ENCODE measurements around the gene OLFM1.
"Not testable (repeated sequence)": the region's sequence is repeated elsewhere in the genome, so short reads cannot be mapped to it uniquely, and the experiment has no call there.

OLFM1 gene

DNA sequence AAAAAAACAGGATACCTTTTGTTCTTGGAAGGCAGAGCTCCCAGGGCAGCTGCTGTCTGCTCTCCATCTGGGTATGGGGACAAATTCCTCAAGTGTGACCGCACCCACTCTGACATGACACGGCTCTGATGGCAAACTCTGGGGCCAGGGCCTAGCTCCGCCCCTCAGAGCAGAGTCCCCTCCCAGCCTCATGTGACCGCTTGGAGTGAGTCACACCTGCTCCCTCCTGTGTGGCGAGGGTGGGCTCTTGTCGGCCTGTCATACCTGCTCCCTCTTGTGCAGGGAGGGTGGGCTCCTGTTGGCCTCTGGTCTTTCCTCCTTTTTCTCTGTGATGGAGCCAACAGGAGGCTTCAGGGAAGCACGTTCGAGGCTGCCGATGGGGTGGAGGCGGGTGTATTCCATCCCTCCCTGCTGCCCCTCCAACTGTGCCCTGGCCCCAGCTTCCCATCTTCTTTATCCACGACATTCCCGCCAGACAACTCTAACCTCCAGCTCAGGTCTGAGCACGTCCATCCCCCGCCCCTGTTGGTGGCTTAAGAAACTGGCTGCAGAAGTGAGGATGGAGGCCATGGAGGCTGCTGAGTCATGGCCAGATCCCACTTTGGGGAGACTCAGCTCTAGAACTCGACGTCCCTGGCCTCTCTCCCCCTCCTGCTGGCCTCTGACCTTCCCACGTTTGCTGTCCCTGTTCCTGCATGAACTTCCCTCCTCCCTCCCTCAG is 65.3 kb downstream of the OLFM1 start:
- no peak for DNase-seq (ENCODE audit: low read depth in 2 of 2)

DNA sequence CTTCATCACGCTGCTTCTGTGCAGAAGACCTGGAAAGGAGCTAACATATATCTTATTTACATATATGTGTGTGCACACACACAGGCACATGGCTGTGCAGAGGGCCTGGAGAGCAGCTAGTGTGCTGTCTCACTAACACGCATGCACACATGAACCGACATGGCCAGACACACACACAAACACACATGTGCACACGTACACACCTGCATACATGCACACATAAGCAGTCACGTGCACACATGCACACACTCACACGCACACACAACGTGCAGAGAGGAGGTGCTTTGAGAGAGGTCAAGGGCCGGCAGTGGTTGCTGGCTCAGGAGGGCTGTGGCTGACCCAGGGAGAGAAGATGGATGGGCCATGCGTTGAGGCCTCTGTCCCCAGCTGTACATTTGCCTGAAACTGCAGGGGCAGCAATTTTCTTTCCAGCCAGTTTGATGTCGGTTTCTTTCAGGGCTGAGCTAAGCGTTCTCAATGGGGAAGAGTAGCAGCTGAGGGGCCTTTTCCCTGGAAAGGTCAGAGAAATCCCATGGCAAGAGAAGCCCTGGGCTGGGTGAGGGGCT is 66.7 kb downstream of the OLFM1 start:
- no peak for DNase-seq (ENCODE audit: low read depth in 2 of 2)

DNA sequence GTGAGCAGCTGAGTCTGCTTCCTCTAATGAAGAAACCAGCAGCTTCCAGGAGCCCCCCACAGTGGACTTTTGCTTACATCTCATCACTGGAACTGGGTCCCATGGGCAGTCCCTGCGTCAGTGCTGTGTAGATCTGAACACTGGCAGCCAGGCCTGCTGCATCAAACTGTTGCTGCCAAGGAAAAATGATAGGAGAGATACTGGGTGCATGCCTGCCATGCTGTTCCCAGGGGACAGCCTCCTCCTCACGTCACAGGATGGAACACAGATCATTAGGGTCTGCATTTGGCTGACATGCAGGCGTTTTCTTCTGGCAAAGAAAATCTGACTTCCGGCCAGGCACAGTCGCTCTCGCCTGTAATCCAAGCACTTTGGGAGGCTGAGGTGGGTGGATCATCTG is 67.9 kb downstream of the OLFM1 start:
- no peak for DNase-seq (ENCODE audit: low read depth in 2 of 2)

DNA sequence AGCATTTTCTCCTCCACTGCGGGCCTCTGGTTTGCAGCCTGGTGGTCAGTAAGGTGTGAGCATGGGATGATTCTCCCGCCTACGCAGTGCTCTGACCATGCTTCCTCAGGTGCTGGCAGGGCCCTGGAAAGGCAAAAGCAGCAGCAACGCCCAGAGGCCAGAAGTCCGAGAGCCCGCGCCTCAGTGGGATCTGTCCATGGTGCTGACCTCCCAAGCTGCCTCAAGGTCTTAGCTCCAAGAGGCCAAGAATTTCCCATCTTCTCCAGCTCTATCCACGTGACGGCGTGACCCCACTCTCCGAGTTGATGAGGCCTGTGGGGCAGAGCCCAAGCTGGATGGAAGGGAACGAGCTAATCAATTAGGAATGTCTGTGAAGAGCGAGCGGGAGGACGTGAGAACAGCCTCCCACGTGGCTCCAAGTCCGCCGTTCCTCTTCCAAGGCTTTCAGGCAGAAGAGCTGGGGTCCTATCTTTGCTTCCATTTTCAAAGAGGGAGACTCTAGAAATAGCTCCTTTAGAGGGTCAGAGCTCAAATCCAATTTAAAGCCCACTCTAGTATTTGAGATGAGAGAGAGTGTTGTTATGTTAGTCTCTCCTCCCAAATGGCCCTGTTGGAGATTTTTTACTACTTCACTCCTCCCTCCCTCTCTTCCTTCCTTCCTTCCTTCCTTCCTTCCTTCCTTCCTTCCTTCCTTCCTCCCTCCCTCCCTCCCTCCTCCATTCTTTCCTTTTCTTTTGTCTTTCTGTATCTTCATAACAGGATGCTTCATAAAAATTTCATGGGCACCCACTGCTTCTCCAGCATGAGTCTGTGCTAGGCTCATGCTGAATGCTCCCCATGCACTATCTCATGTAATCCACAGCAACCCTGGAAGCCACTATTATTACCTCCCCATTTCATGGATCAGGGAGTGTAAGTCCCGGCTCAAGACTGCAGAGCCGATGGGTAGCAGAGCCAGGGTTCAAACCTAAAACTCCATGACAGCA is 69.3 kb downstream of the OLFM1 start:
- no peak for DNase-seq (ENCODE audit: low read depth in 2 of 2)

DNA sequence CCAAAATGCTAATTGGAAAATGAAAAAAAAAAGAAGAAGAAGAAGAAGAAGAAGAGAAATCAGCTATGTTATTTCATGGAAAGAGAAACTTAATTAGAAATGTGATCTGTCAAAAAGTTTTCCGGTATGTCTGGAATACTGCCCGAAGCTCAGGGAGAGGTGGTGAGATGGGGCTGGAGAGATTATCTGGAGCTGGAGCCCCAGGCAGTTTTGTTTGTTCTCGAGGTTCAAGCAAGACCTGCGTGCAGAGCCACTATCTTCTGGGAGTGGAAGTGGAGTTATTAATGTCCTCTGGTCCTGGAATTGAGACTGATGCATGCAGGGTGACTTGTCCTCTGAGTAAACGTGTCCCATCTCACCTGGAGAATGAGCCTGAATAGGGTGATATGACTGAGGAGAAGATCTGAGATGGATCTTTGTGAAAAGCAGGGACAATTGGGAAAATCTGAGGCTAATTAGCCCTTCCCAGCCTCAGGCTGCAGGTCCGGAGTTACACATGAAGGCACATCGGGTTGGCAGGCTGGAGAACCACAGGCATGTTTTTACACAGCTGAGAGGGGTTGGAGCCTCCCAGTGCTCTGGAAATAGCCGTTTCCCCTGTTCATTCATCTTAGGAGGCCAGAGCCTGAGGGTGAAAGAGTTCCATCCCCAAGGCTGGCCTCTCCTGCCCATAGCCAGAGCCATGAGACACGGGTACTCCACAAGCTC is 70.5 kb downstream of the OLFM1 start:
- DNase-seq (ENCODE audit: low read depth in 2 of 2) = no peak

DNA sequence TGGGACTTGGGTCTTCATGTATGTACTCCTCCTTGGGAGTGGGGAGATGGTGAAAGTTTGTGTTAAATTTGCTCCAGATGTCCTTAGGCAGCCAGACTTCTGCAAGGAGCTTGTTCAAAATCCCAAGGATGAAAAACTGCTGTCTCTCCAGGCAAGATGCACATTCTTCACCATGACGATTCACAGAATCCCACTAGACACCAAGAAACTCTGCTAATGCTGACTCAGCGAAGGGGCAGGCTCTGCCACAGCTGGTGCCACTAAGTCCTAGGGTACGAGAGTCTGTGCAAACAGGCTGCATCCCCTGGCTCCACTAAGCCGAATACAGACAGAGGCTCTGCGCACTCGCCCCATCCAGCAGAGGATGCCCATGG is 71.1 kb downstream of the OLFM1 start:
- no peak for DNase-seq (ENCODE audit: low read depth in 2 of 2)

DNA sequence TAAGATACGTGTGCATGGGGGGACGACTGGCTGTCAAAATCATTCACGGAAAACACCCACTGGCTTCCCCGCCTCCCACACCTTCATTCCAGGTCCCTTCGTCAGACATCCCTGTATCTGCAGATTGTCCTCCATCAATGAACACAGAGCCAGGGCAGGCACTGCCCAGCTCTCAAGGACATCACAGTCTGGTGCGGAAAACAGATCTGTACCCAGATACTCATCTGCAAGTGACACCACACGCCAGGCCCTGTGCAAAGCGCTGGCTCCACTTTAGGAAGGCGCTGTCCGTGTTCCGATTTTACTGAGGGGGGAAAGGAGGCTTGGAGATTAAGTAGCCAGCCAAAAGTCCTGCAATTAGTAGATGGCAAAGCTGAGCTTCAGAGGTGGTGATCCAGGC is 72.3 kb downstream of the OLFM1 start:
- no peak for DNase-seq (ENCODE audit: low read depth in 2 of 2)

DNA sequence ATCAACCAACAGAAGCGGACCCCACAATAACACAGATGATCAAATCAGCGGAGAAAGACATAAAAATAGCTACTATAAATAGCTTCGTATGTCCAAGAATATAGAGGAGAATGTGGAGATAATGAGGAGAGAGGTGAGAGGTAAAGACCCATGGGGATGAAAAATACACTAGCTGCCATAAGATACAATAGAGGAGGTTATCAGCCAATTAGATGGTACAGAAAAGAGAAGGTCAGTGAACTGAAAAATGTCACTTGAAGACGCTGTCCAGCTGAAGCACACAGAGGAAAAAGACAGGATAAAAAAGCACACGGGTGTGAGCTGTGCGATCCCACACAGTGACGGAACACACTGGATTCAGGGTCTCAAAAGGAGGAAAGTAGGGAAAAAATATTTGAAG is 73.4 kb downstream of the OLFM1 start:
- DNase-seq (ENCODE audit: low read depth in 2 of 2) = no peak

DNA sequence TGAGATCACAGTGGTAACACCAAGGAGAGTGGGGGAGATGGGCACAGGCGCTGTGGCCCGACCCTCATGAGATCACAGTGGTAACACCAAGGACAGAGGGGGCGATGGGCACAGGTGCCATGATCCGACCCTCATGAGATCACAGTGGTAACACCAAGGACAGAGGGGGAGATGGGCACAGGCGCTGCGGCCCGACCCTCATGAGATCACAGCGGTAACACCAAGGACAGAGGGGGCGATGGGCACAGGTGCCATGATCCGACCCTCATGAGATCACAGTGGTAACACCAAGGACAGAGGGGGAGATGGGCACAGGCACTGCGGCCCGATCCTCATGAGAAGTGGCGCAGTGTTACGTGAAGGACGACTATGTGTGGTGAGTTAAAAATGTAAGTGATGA is 75.1 kb downstream of the OLFM1 start:
- DNase-seq (ENCODE audit: low read depth in 2 of 2) = not testable (repeated sequence)

DNA sequence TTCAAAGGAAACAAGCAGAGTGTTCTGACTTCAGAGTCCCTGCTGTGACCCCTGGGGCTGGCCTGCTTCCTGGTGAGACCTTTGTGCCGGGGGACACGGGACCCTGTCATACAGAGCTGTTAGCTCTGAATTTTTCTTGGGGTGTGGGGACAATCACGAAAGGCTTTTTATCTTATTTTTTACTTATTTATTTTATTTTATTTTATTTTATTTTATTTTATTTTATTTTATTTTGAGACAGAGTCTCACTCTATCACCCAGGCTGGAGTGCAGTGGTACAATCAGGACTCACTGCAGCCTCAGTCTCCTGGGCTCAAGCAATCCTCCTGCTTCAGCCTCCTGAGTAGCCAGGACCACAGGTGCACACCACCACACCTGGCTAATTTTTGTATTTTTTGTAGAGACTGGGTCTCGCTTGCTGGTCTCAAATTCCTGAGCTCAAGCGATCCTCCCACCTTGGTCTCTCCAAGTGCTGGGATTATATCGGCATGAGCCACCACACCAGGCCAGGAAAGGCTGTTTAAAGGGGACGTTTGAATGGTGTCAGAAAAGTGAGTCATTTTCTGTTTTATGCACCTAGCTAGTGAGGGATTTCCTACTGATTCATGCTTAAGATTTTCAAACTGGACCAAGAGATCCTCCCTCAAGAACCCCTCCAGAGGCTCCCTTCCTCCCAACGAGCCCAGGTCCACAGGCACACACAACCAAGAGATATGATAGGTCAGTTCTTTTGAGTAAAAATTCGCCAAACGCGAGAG is 75.7 kb downstream of the OLFM1 start:
- DNase-seq (ENCODE audit: low read depth in 2 of 2) = no peak

DNA sequence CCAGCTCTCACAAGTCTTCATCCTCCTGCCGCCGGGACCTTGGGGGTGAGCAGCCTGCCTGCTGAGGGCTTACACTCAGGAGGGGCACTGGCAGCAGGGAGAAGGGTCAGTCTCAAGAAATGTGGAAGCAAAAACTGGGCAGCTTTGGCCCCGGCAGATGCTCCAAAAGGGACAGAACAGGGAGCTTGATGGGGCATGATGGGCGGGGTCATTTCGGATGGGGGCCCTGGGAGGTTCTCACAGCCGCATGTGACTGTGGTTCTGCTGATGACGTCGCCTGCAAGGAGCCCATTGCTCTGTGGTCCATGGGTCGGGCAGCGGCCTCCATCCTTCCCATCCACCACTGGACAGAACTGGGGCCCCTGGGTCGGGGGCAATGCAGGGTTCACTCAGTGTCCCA is 76.6 kb downstream of the OLFM1 start:
- no peak for DNase-seq (ENCODE audit: low read depth in 2 of 2)

DNA sequence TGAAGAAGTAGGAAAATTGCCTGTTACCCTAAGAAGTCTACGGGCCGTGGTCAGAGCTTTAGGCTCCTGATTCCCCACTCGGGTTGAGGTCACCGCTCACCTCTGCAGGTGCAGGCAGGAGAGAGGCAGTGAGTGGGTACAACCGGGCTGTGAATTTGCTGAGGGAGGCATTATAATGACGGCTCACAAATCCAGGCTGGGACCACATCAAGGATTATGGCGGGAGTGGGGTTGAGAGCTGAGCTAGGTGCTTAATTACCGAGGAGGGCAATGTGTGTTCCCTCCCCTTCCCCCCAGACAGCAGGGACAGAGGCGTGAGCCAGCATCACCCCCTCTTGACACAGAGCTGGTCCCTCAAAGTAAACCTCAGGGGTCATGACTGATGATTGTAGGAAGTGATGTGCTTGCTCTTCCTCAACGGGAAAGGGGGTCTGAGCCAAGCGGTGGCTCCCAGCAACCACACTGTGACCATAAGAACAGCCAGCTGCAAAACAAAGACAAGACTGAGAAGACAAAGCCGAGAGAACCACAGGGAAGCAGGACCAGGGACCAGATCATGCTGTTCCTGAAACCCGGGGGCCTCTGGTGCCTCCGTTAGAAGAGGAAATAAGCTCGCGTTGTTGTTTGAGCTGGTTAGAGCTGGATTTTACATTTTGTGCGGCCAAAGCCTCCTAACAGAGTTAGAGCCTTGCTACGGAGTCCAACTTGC is 77.7 kb downstream of the OLFM1 start:
- no peak for DNase-seq (ENCODE audit: low read depth in 2 of 2)

DNA sequence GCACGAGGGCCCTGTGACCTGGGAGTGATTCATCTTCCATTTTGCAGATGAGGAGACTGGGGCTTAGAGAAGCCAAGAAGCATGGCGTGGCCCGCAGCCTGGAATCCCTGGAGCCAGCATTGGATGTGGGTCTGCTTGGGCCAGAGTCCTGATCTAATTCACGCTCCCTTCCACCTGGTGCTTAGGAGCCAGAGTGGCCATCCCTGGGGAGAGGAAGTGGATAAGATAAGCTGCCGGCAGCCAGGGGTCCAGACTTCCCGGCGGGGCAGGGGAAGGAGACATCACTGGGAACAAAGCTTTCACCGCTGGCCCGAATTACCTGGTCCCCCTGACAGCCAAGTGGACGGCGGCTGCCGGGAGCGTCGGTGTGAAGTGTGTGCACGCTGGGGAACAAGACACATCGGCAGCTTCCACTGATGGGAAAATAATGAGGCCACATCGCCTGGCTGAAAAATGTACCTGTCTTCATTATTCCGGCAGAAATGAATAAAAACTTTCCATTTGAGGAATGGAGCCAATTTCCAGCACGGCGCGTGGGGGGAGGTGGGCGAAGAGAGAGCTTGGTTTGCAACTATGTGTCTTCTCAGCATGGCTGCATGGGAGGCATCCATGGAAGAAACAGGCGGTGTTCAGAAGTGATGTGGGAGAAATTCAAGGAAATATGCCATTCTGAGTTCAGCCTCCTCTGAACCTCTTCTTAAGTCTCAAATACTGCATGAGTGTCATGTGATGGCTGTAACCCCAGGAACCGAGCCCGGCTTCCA is 78.5 kb downstream of the OLFM1 start:
- no peak for DNase-seq (ENCODE audit: low read depth in 2 of 2)

DNA sequence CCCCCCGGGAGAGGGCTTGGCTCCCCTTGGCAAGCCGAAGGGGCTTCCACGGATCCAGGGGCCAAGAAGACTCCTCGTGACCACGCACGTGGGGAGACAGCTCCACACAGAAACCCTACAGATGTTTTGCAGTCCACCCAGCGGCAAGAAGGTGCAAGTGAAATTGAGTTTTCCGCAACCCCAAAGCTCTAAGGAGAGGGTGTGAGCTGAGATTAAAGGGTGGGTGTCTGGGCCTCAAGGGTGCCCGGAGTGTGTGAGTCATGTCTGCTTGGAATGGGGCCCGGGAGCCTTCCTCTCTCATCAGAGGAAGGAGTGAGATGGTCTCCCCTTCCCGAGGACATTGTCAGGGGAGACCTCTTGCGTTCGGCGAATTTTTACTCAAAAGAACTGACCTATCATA is 79.1 kb downstream of the OLFM1 start:
- no peak for DNase-seq (ENCODE audit: low read depth in 2 of 2)

DNA sequence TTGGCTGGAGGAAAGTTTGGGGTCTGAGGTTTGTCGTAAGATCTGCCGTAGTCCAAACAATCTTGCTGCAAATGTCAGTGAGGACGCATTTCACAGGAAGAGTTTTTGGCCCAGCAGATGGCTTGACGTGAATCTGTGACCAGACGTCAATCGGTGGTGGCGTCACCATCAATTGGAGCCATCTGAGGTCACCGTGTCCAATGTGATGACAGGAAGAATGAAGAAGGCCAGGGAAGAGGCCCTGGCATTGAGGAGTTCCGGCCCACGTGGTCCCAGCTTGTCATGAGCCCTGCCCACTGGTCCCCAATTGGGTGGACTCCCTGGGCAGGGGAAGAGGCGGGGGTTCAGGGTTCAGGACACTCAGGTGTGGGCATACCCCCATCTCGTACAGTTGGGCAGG is 79.9 kb downstream of the OLFM1 start:
- DNase-seq (ENCODE audit: low read depth in 2 of 2) = no peak

DNA sequence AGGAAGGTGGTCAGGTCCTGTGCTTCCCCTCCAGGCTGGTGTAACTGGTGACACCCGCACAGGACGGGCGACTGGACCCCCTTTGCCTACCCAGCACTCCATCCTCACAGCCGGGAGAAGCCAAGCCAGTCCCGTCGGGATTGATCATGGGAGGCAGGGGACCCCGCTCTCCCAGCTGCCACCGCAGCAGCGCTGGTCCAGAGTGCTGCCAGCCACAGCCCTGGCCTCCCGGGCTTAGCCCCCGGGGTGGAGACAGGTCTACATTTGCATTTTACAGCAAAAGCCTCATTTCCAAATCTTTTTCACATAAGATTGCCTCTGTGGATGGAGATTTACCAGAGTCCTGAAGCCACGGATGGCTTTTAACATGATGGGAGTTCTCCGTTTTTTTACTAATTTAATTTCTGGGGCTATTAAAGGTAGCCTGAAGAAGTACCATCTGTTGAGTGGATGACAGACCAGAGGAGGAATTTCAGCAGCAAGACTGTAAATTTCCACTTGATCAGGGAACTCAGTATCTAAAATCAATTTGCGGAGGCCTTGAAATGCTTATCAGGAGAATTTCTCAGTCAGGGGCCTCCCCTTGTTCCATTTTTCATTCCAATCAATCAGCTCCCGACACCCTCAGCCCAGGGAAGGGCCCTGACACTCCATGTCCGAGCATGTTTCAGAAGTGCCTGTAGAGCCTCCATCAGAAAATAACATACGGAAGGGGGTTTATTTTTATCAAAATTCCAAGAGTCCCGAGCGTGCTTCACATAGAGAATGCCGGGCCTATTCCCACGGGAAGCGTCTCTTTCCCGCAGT is 80.6 kb downstream of the OLFM1 start:
- DNase-seq (ENCODE audit: low read depth in 2 of 2) = no peak

DNA sequence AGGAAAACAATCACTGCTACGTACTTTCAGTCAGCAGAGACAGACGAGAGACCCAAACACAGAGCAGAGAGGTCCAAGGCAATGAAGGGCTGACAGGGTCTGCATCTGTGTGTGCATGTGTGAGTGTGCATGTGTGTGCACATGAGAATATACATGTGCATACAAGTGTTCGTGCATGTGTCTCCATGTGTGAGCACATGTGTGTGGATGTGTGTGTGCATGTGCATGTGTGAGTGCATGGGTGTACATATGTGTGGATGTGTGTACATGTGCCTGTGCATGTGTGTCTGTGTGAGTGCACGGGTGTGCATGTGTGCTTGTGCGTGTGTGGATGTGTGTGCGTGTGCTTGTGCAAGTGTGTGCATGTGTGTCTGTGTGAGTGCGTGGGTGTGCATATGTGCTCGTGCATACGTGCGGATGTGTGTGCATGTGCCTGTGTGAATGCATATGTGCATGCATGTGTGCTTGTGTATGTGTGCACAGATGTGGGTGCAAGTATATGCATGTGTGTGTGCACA is 82.3 kb downstream of the OLFM1 start:
- no peak for DNase-seq (ENCODE audit: low read depth in 2 of 2)

DNA sequence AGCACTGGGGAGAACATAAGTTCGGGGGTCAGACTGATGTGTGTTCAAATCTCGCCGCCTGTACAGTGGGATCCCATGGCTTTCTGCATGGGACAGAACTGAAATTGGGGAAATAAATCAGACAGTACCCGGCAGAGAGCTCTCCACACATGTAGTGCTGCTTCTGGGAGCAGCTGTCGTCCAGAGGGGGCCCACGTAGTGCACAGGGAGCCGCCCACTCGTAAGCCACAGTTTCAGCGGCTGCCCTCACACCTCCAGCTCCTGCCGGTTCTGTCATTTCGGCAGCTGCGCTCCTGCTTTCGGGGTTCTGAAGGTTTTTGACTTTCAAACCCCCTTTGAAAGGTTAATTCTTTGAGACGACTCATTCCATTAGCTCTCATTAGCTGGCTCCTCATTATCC is 83.1 kb downstream of the OLFM1 start:
- no peak for DNase-seq (ENCODE audit: low read depth in 2 of 2)

Data from stimulated activated CD8-positive, alpha-beta memory T cell treated with anti-CD3 and anti-CD28 coated beads, Interleukin-7, amount 100 ng/mL, for 1 hour (primary cell).